A549 (cell line): ENCODE data around the gene ABCA13. TPM values are rescaled to one million over a fixed set of nuclear protein-coding genes. Genes with fewer than 3 reads are reported as not detected.

Source experiments
- ATAC-seq, 2 experiments: fragments of 200-7000 bp in 1 of 2; fragments of >200 bp in 1 of 2; cut with Nextera tagmentation in 1 of 2; cut with Tn5 transposase in 1 of 2; 3 replicates each; pipeline versions ENCODE4 v1.8.0 to v1.9.1; 2018 to 2020; ENCODE audit warnings: mild to moderate bottlenecking in 1 of 2, moderate library complexity in 1 of 2
- CTCF ChIA-PET: fragments of 300-600 bp; sonication (Branson Sonifier 250); formaldehyde crosslinking; extraction: SDS; loops from one replicate; lab custom pipeline; 2021; ENCODE audit warnings: antibody characterized with exemption, inconsistent platforms; lab: Yijun Ruan, JAX
- POLR2A ChIA-PET: fragments of 350-600 bp; formaldehyde crosslinking; extraction: SDS; loops from one replicate; lab custom pipeline; 2021; ENCODE audit warnings: antibody characterized with exemption, inconsistent platforms; lab: Yijun Ruan, JAX
- DNase-seq, 2 experiments: peaks; one replicate each; pipeline versions ENCODE4 v3.0.0 to v3.0.0-alpha.2; 2011 to 2016; ENCODE audit warnings: low read depth in 1 of 2, low spot score in 1 of 2
- FAIRE-seq: peaks from 2 replicates; lab custom pipeline; 2011; peaks lifted over from hg19 to GRCh38; lab: Jason Lieb, UNC
- H3K27ac ChIP-seq, 2 experiments: fragments of >200 bp; sonication (Bioruptor Twin); formaldehyde crosslinking; 3 replicates each; pipeline ENCODE4 v1.5.1; 2016 to 2017
- H3K4me1 ChIP-seq: fragments of >200 bp; sonication (Bioruptor Twin); formaldehyde crosslinking; 3 replicates; pipeline ENCODE4 v1.6.1; 2016
- H3K4me2 ChIP-seq: fragments of >200 bp; sonication (Bioruptor Twin); formaldehyde crosslinking; 3 replicates; pipeline ENCODE4 v1.6.1; 2016
- H3K4me3 ChIP-seq: fragments of >200 bp; sonication (Bioruptor Twin); formaldehyde crosslinking; 3 replicates; pipeline ENCODE4 v1.5.1; 2016
- H3K9me3 ChIP-seq: fragments of >200 bp; sonication (Bioruptor Twin); formaldehyde crosslinking; 3 replicates; pipeline ENCODE4 v1.6.1; 2016
- BCL3 ChIP-seq: fragments of >200 bp; sonication (Bioruptor Twin); formaldehyde crosslinking; IDR thresholded peaks from 3 replicates; pipeline ENCODE4 v1.6.1; 2016
- CEBPB ChIP-seq, 2 experiments: fragments of >200 bp in 1 of 2; sonication (Bioruptor Twin) in 1 of 2; formaldehyde crosslinking in 1 of 2; IDR thresholded peaks; 2 replicates each; pipeline ENCODE4 v1.6.1; 2012 to 2016
- CHD2 ChIP-seq: fragments of 150-350 bp; IDR thresholded peaks from 2 replicates; pipeline ENCODE4 v1.6.1; 2014; ENCODE audit warnings: low read length; ENCODE audit not compliant: partially characterized antibody
- CTCF ChIP-seq: fragments of >200 bp; sonication (Bioruptor Twin); formaldehyde crosslinking; IDR thresholded peaks from 3 replicates; pipeline ENCODE4 v1.5.1; 2016
- ELK1 ChIP-seq: fragments of 150-350 bp; IDR thresholded peaks from 2 replicates; pipeline ENCODE4 v1.6.1; 2014; ENCODE audit warnings: low read depth, mild to moderate bottlenecking, low read length
- HES2 ChIP-seq: fragments of >200 bp; sonication (Bioruptor Twin); formaldehyde crosslinking; IDR thresholded peaks from 2 replicates; pipeline ENCODE4 v1.6.1; 2016
- HEYL ChIP-seq: fragments of 250-450 bp; sonication (Bioruptor Pico); IDR thresholded peaks from 2 replicates; pipeline ENCODE4 v1.8.0; 2021; ENCODE audit warnings: mild to moderate bottlenecking, moderate library complexity
- HOXA7 ChIP-seq: fragments of 250-450 bp; sonication (Bioruptor Pico); IDR thresholded peaks from 2 replicates; pipeline ENCODE4 v1.5.0; 2020; ENCODE audit warnings: mild to moderate bottlenecking, moderate library complexity
- JUNB ChIP-seq: fragments of >200 bp; sonication (Bioruptor Twin); formaldehyde crosslinking; IDR thresholded peaks from 2 replicates; pipeline ENCODE4 v1.6.1; 2016
- MAFK ChIP-seq: fragments of 450-650 bp; IDR thresholded peaks from 2 replicates; pipeline ENCODE4 v1.6.1; 2014; ENCODE audit not compliant: partially characterized antibody
- MAZ ChIP-seq: fragments of 150-350 bp; IDR thresholded peaks from 2 replicates; pipeline ENCODE4 v1.6.1; 2014; ENCODE audit warnings: antibody characterized with exemption, low read depth, low read length, borderline replicate concordance
- MYC ChIP-seq: IDR thresholded peaks from 2 replicates; pipeline ENCODE4 v1.6.1; 2012; ENCODE audit warnings: mild to moderate bottlenecking, inconsistent platforms, low read length, improper control_type of control experiment, borderline replicate concordance
- NFE2L2 ChIP-seq: fragments of 150-350 bp; conservative IDR thresholded peaks from 2 replicates; pipeline ENCODE4 v1.6.1; 2014; ENCODE audit warnings: low read length
- NPAS2 ChIP-seq: fragments of 250-450 bp; sonication (Bioruptor Pico); IDR thresholded peaks from 2 replicates; pipeline ENCODE4 v1.8.0; 2022; ENCODE audit warnings: mild to moderate bottlenecking, moderate library complexity, borderline replicate concordance
- PHF8 ChIP-seq: fragments of 200-600 bp; sonication (generic); IDR thresholded peaks from 2 replicates; pipeline ENCODE4 v1.6.1; 2016; ENCODE audit warnings: low read depth, mild to moderate bottlenecking, antibody characterized with exemption, moderate library complexity, borderline replicate concordance
- POLR2A ChIP-seq: IDR thresholded peaks from 2 replicates; pipeline ENCODE4 v1.6.1; 2012; ENCODE audit warnings: mild to moderate bottlenecking, low read length
- POLR2AphosphoS2 ChIP-seq: conservative IDR thresholded peaks from 2 replicates; pipeline ENCODE4 v1.6.1; 2012; ENCODE audit warnings: low read length, improper control_type of control experiment, inconsistent platforms
- SMC3 ChIP-seq: fragments of >200 bp; sonication (Bioruptor Twin); formaldehyde crosslinking; IDR thresholded peaks from 3 replicates; pipeline ENCODE4 v1.6.1; 2018; ENCODE audit warnings: inconsistent platforms
- SREBF2 ChIP-seq: fragments of 450-650 bp; IDR thresholded peaks from 2 replicates; pipeline ENCODE4 v1.6.1; 2014; ENCODE audit warnings: mild to moderate bottlenecking, moderate library complexity
- ZC3H11A ChIP-seq: fragments of 450-650 bp; IDR thresholded peaks from 2 replicates; pipeline ENCODE4 v1.6.1; 2014; ENCODE audit warnings: antibody characterized with exemption, mild to moderate bottlenecking
- ZFP36 ChIP-seq: fragments of 450-650 bp; IDR thresholded peaks from 2 replicates; pipeline ENCODE4 v1.6.1; 2014; ENCODE audit warnings: borderline replicate concordance; ENCODE audit not compliant: partially characterized antibody
- ZSCAN20 ChIP-seq: fragments of 250-450 bp; sonication (Bioruptor Pico); IDR thresholded peaks from 2 replicates; pipeline ENCODE4 v1.8.0; 2022; ENCODE audit warnings: mild to moderate bottlenecking, moderate library complexity
- WGBS: methylation state at CpG from one replicate; pipeline ENCODE4 v1.1.6; 2017; ENCODE audit errors: missing lambda C conversion rate; 5-methylcytosine and 5-hydroxymethylcytosine counted together
- polyA plus RNA-seq, 4 experiments: library from polyadenylated mRNA; depleted of rRNA in 3 of 4; stranded (reverse); fragments of >200 nt; fragmentation: RNase III in 1 of 4; extraction: RNeasy Plus Mini Kit Qiagen cat#74134 plus additional on column Dnase treatment in 1 of 4; gene quantifications; 2 replicates in 3 of 4; 3 replicates in 1 of 4; pipeline ENCODE4 v1.2.3, GENCODE V29; 2011 to 2017
- TF ChIP-seq, protein P1 (sequence below): fragments of 450-650 bp; IDR thresholded peaks from 2 replicates; pipeline ENCODE4 v1.6.1; 2014; ENCODE audit warnings: antibody characterized with exemption
- TF ChIP-seq, protein P2 (sequence below): IDR thresholded peaks from 2 replicates; pipeline ENCODE4 v1.6.1; 2012

ABCA13 gene
- polyA plus RNA-seq, 2 of the 4 experiments (the other 2 are of a cell fraction) = 0.01 TPM; not detected in 1

DNA sequence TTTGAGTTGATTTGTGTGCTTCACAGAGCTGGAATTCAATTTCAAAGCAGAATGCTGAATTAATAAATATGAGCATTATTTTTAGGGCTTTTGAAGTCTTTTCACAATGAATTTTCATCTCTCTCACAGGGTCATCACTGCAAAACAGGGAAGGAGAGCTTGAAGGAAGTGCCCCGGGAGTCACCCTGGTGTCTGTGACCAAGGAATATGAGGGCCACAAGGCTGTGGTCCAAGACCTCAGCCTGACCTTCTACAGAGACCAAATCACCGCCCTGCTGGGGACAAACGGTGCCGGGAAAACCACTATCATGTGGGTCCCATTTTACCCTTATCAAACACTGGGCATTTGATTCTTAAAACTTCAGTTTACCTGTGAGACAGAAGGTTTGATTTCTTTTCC is 217.7 kb downstream of the ABCA13 start:
- TF ChIP-seq ZFP36 (no peak), CTCF (no peak), POLR2A (no peak), NFE2L2 (no peak), MYC (no peak), PHF8 (no peak), SMC3 (no peak), HEYL (CRISPR knock-in tag) (no peak)
- DNase-seq = no peak
- ChIA-PET POLR2A (no interaction called here), CTCF (no interaction called here)
- FAIRE-seq = no peak
- Histone ChIP-seq H3K4me1 (no peaks in the 10 kb centered on the region), H3K4me3 (no peak overlapping the region), H3K4me2 (no peak overlapping the region), H3K27ac (no peak overlapping the region), H3K9me3 (0 out of 3 replicates have a peak, but pooled peaks cover 4% of the 10 kb centered on the region)
- no peak for ATAC-seq
- WGBS = 24% methylated on average over 4 of the region's 4 CpGs

GRCh38 chr7:48389977-48390376 is 218.7 kb downstream of the ABCA13 start:
- Histone ChIP-seq H3K4me2 (no peak overlapping the region), H3K27ac (no peak overlapping the region), H3K4me3 (no peak overlapping the region), H3K4me1 (no peaks in the 10 kb centered on the region), H3K9me3 (0 out of 3 replicates have a peak, but pooled peaks cover 4% of the 10 kb centered on the region)
- CTCF ChIA-PET = no interaction called here
- TF ChIP-seq POLR2AphosphoS2 (no peak), CEBPB (IDR thresholded peaks at IDR 0.05) (no peak), SMC3 (no peak), HOXA7 (CRISPR knock-in tag) (no peak), BCL3 (no peak), SREBF2 (no peak)
- DNase-seq (no peak), ATAC-seq (no peak), FAIRE-seq (no peak)
- POLR2A ChIA-PET = no interaction called here
- WGBS = 0% methylated on average over 2 of the region's 2 CpGs

GRCh38 chr7:48390388-48391327 is 219.4 kb downstream of the ABCA13 start:
- Histone ChIP-seq H3K27ac (no peak overlapping the region), H3K4me3 (no peak overlapping the region), H3K4me2 (no peak overlapping the region), H3K9me3 (0 out of 3 replicates have a peak, but pooled peaks cover 4% of the 10 kb centered on the region), H3K4me1 (no peaks in the 10 kb centered on the region)
- DNase-seq = no peak
- TF ChIP-seq, protein P1, sequence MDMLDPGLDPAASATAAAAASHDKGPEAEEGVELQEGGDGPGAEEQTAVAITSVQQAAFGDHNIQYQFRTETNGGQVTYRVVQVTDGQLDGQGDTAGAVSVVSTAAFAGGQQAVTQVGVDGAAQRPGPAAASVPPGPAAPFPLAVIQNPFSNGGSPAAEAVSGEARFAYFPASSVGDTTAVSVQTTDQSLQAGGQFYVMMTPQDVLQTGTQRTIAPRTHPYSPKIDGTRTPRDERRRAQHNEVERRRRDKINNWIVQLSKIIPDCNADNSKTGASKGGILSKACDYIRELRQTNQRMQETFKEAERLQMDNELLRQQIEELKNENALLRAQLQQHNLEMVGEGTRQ = no peak
- no peak for TF ChIP-seq ZFP36
- no peak for TF ChIP-seq HOXA7 (CRISPR knock-in tag)
- TF ChIP-seq NPAS2 = no peak
- TF ChIP-seq SREBF2 = no peak
- no peak for TF ChIP-seq CEBPB (IDR thresholded peaks at IDR 0.05)
- TF ChIP-seq CHD2 = no peak
- no peak for TF ChIP-seq HES2
- TF ChIP-seq JUNB = no peak
- no peak for TF ChIP-seq ELK1
- no peak for TF ChIP-seq ZSCAN20
- TF ChIP-seq BCL3 = no peak
- TF ChIP-seq ZC3H11A = no peak
- TF ChIP-seq, protein P2, sequence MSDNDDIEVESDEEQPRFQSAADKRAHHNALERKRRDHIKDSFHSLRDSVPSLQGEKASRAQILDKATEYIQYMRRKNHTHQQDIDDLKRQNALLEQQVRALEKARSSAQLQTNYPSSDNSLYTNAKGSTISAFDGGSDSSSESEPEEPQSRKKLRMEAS = no peak
- TF ChIP-seq MAFK = no peak
- no peak for TF ChIP-seq MAZ
- no peak for ATAC-seq
- POLR2A ChIA-PET = no interaction called here
- CTCF ChIA-PET = no interaction called here
- WGBS = 20% methylated on average over 6 of the region's 6 CpGs
- FAIRE-seq = no peak
